ENCODE data around the gene GPR180. TPM values are rescaled to one million over a fixed set of nuclear protein-coding genes. Genes with fewer than 3 reads are reported as not detected.

GPR180 gene
- total and polyA plus RNA-seq, 12 donors, result 1.1 to 8.0 (median 3.8) TPM

DNA sequence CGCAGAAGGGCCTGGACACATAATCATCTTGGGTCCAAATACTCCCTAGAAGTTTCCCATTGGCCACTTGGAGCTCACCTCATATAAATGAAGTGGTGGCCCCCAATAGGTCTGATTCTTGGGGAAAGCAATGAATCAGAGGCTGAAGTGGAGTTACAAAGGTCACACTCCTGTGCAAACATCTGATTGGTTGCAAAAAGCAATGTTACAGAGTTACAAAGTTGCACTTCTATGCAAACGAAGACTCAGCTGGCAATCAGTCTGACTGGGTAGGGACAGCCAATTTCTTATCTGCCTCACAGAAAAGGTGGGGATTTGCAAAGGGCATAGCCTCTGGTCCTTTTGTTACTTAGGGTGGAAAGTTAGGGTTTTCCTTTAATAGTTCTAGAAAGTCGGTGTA, 1.8 kb upstream of the GPR180 start:
- intact Hi-C loops (cut with DNase I), result no loop called here
- 82 to 91% (median 90%) methylated on average over 3 of the region's 3 CpGs for WGBS, 4 donors
- no peak for TF ChIP-seq POLR2A (IDR thresholded peaks at IDR 0.05)

DNA sequence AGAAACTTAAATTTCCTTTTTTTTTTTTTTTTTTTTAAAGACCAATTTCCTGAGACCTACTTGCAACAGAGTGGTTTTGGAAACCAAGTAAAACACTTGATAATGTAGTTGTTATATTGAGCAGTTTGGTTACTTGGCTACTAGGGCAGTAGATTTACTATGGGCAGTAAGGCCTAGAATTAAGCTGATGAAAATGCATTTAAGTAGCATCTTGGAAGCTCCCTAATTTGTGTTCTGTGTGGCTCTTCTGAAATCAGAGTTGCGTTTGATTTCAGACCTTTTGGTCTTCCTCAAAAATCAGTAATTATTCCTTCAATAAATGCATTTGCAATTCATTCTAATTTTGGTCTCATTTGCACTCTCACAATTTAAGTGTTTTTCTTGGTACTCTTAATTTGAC, 810 bp downstream of the GPR180 start:
- peak overlapping the region in 2 of 4 donors; percentile 58 to 78 for H3K4me3 ChIP-seq
- intact Hi-C loops (cut with DNase I), result no loop called here
- peaks cover 0 to 4% of the 10 kb centered on the region in 2 donors for H3K36me3 ChIP-seq (replicated peaks in 1 of 2)
- 34 to 42% (median 41%) methylated on average over 1 of the region's 1 CpG for WGBS, 4 donors
- H3K4me1 ChIP-seq (replicated peaks in 1 of 2), result peaks cover 0 to 10% of the 10 kb centered on the region in 2 donors
- no peak for DNase-seq
- H3K9me3 ChIP-seq (replicated peaks in 1 of 3), result no peaks in the 10 kb centered on the region
- no peaks in the 10 kb centered on the region for H3K27me3 ChIP-seq
- no peak for TF ChIP-seq POLR2A (IDR thresholded peaks at IDR 0.05)
- TF ChIP-seq, protein P1, sequence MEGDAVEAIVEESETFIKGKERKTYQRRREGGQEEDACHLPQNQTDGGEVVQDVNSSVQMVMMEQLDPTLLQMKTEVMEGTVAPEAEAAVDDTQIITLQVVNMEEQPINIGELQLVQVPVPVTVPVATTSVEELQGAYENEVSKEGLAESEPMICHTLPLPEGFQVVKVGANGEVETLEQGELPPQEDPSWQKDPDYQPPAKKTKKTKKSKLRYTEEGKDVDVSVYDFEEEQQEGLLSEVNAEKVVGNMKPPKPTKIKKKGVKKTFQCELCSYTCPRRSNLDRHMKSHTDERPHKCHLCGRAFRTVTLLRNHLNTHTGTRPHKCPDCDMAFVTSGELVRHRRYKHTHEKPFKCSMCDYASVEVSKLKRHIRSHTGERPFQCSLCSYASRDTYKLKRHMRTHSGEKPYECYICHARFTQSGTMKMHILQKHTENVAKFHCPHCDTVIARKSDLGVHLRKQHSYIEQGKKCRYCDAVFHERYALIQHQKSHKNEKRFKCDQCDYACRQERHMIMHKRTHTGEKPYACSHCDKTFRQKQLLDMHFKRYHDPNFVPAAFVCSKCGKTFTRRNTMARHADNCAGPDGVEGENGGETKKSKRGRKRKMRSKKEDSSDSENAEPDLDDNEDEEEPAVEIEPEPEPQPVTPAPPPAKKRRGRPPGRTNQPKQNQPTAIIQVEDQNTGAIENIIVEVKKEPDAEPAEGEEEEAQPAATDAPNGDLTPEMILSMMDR (IDR thresholded peaks at IDR 0.05), result no peak
- peak overlapping the region in 1 of 5 donors; percentile 38 for H3K27ac ChIP-seq

More for the DNA sequence above, 1.8 kb upstream of the GPR180 start:
- no peak overlapping the region for H3K4me3 ChIP-seq
- H3K27ac ChIP-seq, result no peak overlapping the region
- no peaks in the 10 kb centered on the region for H3K27me3 ChIP-seq
- no peaks in the 10 kb centered on the region for H3K36me3 ChIP-seq (replicated peaks in 1 of 2)
- no peak for DNase-seq
- H3K9me3 ChIP-seq (replicated peaks in 1 of 3), result no peaks in the 10 kb centered on the region
- H3K4me1 ChIP-seq (replicated peaks in 1 of 2), result peaks cover 4 to 18% of the 10 kb centered on the region in 2 donors

DNA sequence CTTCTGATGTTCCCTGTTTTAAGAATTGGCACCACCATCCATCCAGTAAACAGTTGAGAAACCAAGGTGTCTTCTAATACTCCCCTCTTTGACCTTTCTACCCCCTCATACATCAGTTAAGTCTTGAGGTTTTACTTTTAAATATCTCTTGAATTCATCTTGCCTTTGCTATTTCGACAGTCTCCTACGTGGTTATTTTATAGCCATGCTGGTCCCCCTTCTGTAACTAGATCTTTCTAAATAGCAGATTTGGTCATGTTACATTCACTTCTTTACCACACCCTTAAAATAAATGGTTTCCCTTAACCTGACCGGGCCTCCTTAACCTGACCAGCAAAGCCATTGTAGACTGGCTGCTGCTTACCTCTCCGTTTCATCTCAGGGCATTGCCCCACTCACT, 5.4 kb downstream of the GPR180 start:
- TF ChIP-seq, protein P1 (IDR thresholded peaks at IDR 0.05), result no peak
- TF ChIP-seq POLR2A (IDR thresholded peaks at IDR 0.05), result no peak
- Histone ChIP-seq H3K27me3 (no peaks in the 10 kb centered on the region), H3K4me1 (replicated peaks in 1 of 2) (peaks cover 0 to 13% of the 10 kb centered on the region in 2 donors), H3K27ac (no peak overlapping the region), H3K9me3 (replicated peaks in 1 of 3) (no peaks in the 10 kb centered on the region), H3K4me3 (no peak overlapping the region), H3K36me3 (replicated peaks in 1 of 2) (peaks cover 0 to 4% of the 10 kb centered on the region in 2 donors)
- no peak for DNase-seq
- intact Hi-C loops (cut with DNase I), result no loop called here
- 94 to 97% (median 95%) methylated on average over 4 of the region's 4 CpGs for WGBS, 4 donors

DNA sequence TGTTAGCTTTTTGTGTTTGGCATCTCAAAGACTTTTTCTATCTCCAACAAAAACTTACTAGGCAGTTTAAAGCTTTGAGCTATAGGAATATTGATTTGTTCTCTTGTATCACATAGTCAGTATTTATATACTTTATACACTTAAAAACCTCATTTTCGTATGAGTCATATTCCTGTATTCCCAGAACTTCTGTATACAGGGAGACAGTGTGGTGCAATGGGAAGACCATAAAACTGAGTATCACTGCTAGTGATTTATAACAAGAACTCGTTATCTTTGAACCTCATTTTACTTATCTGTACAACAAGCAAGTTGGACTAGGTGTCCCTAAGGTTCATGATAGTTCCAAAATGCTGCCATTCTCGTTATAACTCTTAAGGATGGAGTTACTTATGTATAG, 6.3 kb downstream of the GPR180 start:
- 84 to 89% (median 86%) methylated on average over 3 of the region's 3 CpGs for WGBS, 4 donors
- no peak for DNase-seq
- Histone ChIP-seq H3K4me1 (replicated peaks in 1 of 2) (peaks cover 0 to 6% of the 10 kb centered on the region in 2 donors), H3K9me3 (replicated peaks in 1 of 3) (no peaks in the 10 kb centered on the region), H3K27me3 (no peaks in the 10 kb centered on the region), H3K4me3 (no peak overlapping the region), H3K36me3 (replicated peaks in 1 of 2) (peaks cover 0 to 4% of the 10 kb centered on the region in 2 donors), H3K27ac (no peak overlapping the region)
- TF ChIP-seq POLR2A (IDR thresholded peaks at IDR 0.05), result no peak
- TF ChIP-seq, protein P1 (IDR thresholded peaks at IDR 0.05), result no peak
- intact Hi-C loops (cut with DNase I), result no loop called here

DNA sequence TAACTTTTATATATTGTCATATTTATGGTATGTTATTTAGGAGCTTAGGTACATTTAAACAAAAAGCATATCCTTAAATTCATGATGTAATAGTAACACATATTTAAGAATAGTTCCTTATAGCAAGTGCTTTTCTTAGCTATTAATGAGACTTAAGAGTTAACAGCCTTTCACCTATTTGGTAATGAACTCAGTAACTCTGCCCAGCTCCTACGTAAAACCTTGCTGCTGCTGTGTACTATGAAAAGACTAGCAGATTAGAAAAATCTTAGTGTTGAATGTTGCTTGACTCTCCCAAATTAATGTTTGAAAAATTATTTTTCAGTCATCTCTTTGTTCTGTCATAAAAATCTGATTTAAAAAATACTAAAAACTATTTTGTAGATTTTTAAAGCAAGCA, 6.9 kb downstream of the GPR180 start:
- intact Hi-C loops (cut with DNase I), result no loop called here
- 65 to 76% (median 72%) methylated on average over 1 of the region's 1 CpG for WGBS, 4 donors
- Histone ChIP-seq H3K4me3 (no peak overlapping the region), H3K27me3 (no peaks in the 10 kb centered on the region), H3K9me3 (replicated peaks in 1 of 3) (no peaks in the 10 kb centered on the region), H3K27ac (no peak overlapping the region), H3K4me1 (replicated peaks in 1 of 2) (peaks cover 0 to 3% of the 10 kb centered on the region in 2 donors), H3K36me3 (replicated peaks in 1 of 2) (peaks cover 0 to 4% of the 10 kb centered on the region in 2 donors)
- DNase-seq, result no peak
- no peak for TF ChIP-seq POLR2A (IDR thresholded peaks at IDR 0.05)
- TF ChIP-seq, protein P1 (IDR thresholded peaks at IDR 0.05), result no peak

All from adrenal gland (tissue), 12 donors.